T-cell (primary cell): ENCODE data around the gene DDR2. TPM values are rescaled to one million over a fixed set of nuclear protein-coding genes. Genes with fewer than 3 reads are reported as not detected.
"Not testable (repeated sequence)": the region's sequence is repeated elsewhere in the genome, so short reads cannot be mapped to it uniquely, and the experiment has no call there.

Experiments used
- ATAC-seq, 4 experiments: fragments of 200-7000 bp in 3 of 4; fragments of 150-1000 bp in 1 of 4; cut with Tn5 transposase; replicated peaks in 1 of 4; 1 replicate in 3 of 4; 2 replicates in 1 of 4; pipeline ENCODE4 v1.10.0; 2021; ENCODE audit warnings: moderate library complexity in 3 of 4, mild to moderate bottlenecking in 2 of 4, moderate number of reproducible peaks in 1 of 4
- CTCF ChIA-PET, 2 donors: fragments of 300-600 bp; sonication (Branson Sonifier 250); formaldehyde crosslinking; loops; one replicate each; lab custom pipeline; 2022; ENCODE audit warnings: antibody characterized with exemption in 2 of 2; lab: Charles Lee
- POLR2A ChIA-PET, 2 donors: fragments of 300-600 bp; sonication (Branson Sonifier 250); formaldehyde crosslinking; loops; one replicate each; lab custom pipeline; 2022; ENCODE audit warnings: antibody characterized with exemption in 2 of 2; lab: Charles Lee
- DNase-seq, 35 experiments: peaks; one replicate each; pipeline versions ENCODE4 v3.0.0 to v3.0.0-alpha.2; 2013 to 2023
- H3K27ac ChIP-seq: one replicate; pipeline ENCODE4 v1.5.1; 2013; ENCODE audit warnings: low read length
- H3K27me3 ChIP-seq, 2 experiments: replicated peaks in 1 of 2; 1 replicate in 1 of 2; 2 replicates in 1 of 2; pipeline versions ENCODE4 v1.6.1 to v1.7.0; 2013; ENCODE audit warnings: low read length in 1 of 2, mixed read lengths in 1 of 2; ENCODE audit not compliant: control insufficient read depth in 2 of 2, insufficient read depth in 2 of 2; ENCODE audit errors: extremely low read depth in 1 of 2
- H3K36me3 ChIP-seq, 2 donors: 1 replicate in 1 of 2; 2 replicates in 1 of 2; pipeline versions ENCODE4 v1.6.1 to v1.7.0; 2013; ENCODE audit warnings: low read length in 1 of 2; ENCODE audit not compliant: control insufficient read depth in 2 of 2, insufficient read depth in 1 of 2; ENCODE audit errors: extremely low read depth in 1 of 2
- H3K4me1 ChIP-seq, 2 experiments: 1 replicate in 1 of 2; 2 replicates in 1 of 2; pipeline versions ENCODE4 v1.6.1 to v1.7.0; 2013; ENCODE audit warnings: low read length in 2 of 2, mixed read lengths in 1 of 2; ENCODE audit not compliant: insufficient read depth in 2 of 2, control insufficient read depth in 1 of 2; ENCODE audit errors: extremely low read depth in 1 of 2
- H3K4me3 ChIP-seq, 2 donors: 1 replicate in 1 of 2; 2 replicates in 1 of 2; pipeline versions ENCODE4 v1.5.1 to v1.7.0; 2013; ENCODE audit warnings: mild to moderate bottlenecking in 2 of 2, low read length in 1 of 2, moderate library complexity in 1 of 2; ENCODE audit not compliant: control insufficient read depth in 1 of 2; ENCODE audit errors: extremely low read depth in 1 of 2
- H3K9me3 ChIP-seq: 2 replicates; pipeline ENCODE4 v1.7.0; 2013
- H3K27ac Mint-ChIP-seq, 2 donors: one replicate each; pipeline ENCODE4 v1.8.0; 2020 to 2021; ENCODE audit warnings: mild to moderate bottlenecking in 2 of 2, mixed read lengths in 2 of 2
- H3K27me3 Mint-ChIP-seq, 2 donors: one replicate each; pipeline ENCODE4 v1.8.0; 2021 to 2022; ENCODE audit warnings: mixed read lengths in 2 of 2
- H3K36me3 Mint-ChIP-seq: one replicate; pipeline ENCODE4 v1.8.0; 2021; ENCODE audit warnings: mixed read lengths
- H3K4me1 Mint-ChIP-seq, 3 donors: one replicate each; pipeline ENCODE4 v1.8.0; 2020 to 2022; ENCODE audit warnings: mixed read lengths in 3 of 3, mild to moderate bottlenecking in 1 of 3
- H3K4me3 Mint-ChIP-seq, 3 donors: one replicate each; pipeline ENCODE4 v1.8.0; 2020 to 2022; ENCODE audit warnings: mild to moderate bottlenecking in 3 of 3, mixed read lengths in 3 of 3, moderate library complexity in 3 of 3
- H3K9me3 Mint-ChIP-seq, 3 donors: one replicate each; pipeline ENCODE4 v1.8.0; 2020 to 2022; ENCODE audit warnings: mixed read lengths in 3 of 3
- WGBS: methylation state at CpG from one replicate; pipeline ENCODE4 v1.1.5; 2013; ENCODE audit warnings: missing lambda C conversion rate; ENCODE audit not compliant: insufficient coverage; 5-methylcytosine and 5-hydroxymethylcytosine counted together
- total RNA-seq, 35 experiments: library from RNA in 6 of 35; stranded (reverse) in 6 of 35; fragments of 120-200 nt in 1 of 35; gene quantifications; one replicate each; pipeline versions ENCODE4 v1.2.1 to v1.2.4 and lab custom pipeline; 2013 to 2026

DDR2 gene
- total RNA-seq, 5 donors from 2014 or later (not counting 1 experiment from before 2014, with no cell fraction given): 0.28 to 0.67 (median 0.59) TPM

DNA sequence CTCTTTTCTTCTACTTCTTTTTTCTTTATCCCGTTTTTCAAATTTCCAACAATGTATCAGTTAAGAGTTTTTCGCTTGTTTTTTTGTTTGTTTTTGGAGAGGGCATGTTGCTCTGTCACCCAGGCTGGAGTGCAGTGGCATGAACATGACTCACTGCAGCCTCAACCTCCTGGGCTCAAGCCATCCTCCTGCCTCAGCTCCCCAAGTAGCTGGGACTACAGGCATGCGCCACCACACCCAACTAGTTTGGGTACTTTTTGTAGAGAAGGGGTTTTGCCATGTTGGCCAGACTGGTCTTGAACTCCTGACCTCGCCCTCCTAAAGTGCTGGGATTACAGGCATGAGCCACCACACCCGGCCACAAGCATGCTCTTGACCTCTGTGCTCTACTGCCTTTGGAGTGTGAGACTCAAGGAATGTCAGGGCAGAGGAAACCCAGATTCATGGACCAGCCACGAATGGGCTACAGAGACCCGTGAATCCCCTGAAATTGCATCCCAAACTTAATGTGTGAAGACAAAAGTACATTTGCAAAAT, 93.1 kb downstream of the DDR2 start:
- 66% methylated on average over 2 of the region's 7 CpGs for WGBS
- Mint-ChIP-seq H3K36me3 (no peaks in the 10 kb centered on the region), H3K4me3 (no peak overlapping the region), H3K27me3 (peaks cover 0 to 2% of the 10 kb centered on the region in 2 donors), H3K9me3 (no peaks in the 10 kb centered on the region), H3K4me1 (no peaks in the 10 kb centered on the region), H3K27ac (no peak overlapping the region)
- Histone ChIP-seq H3K36me3 (no peaks in the 10 kb centered on the region), H3K27ac (no peak overlapping the region), H3K4me1 (no peaks in the 10 kb centered on the region), H3K9me3 (no peaks in the 10 kb centered on the region), H3K27me3 (no peaks in the 10 kb centered on the region), H3K4me3 (no peak overlapping the region)
- CTCF ChIA-PET: no interaction called here
- ATAC-seq (no peak), DNase-seq (no peak)
- POLR2A ChIA-PET: no interaction called here

DNA sequence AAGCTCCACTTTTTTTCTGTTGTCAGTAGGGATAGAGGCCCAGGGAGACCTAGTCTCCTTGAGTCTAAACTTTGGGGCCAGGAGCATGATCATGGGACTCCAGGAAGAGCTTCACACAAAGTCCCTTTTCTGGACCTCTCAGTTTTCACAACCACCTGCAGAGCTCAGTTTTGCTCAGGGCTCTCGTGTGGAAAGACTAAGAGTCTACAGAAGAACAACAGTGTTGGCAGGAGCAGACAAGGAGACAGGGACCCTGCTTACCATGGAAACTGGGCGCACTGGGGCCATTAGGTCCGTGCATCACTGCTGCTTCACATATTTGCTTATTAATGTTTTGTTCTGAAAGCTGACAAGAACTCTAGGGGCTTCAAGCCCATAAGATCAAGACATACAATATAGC, 94.3 kb downstream of the DDR2 start:
- Mint-ChIP-seq H3K9me3 (no peaks in the 10 kb centered on the region), H3K4me3 (no peak overlapping the region), H3K27me3 (peaks cover 0 to 4% of the 10 kb centered on the region in 2 donors), H3K4me1 (no peaks in the 10 kb centered on the region), H3K27ac (no peak overlapping the region), H3K36me3 (no peaks in the 10 kb centered on the region)
- Histone ChIP-seq H3K27me3 (no peaks in the 10 kb centered on the region), H3K4me1 (no peaks in the 10 kb centered on the region), H3K4me3 (no peak overlapping the region), H3K27ac (no peak overlapping the region), H3K9me3 (no peaks in the 10 kb centered on the region), H3K36me3 (no peaks in the 10 kb centered on the region)
- 90% methylated on average over 2 of the region's 3 CpGs for WGBS
- no peak for ATAC-seq
- ChIA-PET CTCF (no interaction called here), POLR2A (no interaction called here)
- DNase-seq: no peak

DNA sequence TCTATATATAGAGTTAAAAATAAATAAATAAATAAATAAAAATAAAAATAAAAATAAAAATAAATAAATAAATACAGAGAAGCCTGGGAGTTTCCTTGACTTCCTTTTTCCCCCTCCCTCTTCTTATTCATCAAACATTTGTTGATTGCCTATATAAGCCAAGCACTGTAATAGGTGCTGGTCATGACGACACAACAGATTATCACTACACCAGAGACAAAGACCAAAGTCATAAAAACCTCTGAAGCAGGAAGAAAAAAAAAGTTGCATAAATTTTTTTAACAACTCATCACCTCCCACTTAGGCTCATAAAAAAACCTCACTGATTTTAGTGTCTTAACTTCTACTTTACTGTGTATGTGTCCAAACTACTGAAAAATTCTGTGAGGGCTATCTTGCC, 95.2 kb downstream of the DDR2 start:
- H3K9me3 ChIP-seq, DNase-seq, CTCF ChIA-PET, H3K4me1 ChIP-seq, H3K27ac Mint-ChIP-seq, H3K27me3 Mint-ChIP-seq, H3K4me3 ChIP-seq, H3K27ac ChIP-seq, ATAC-seq, H3K4me3 Mint-ChIP-seq, H3K9me3 Mint-ChIP-seq, H3K36me3 Mint-ChIP-seq, H3K36me3 ChIP-seq, H3K4me1 Mint-ChIP-seq, H3K27me3 ChIP-seq: not testable (repeated sequence)
- POLR2A ChIA-PET: interaction anchor here in 1 of 2 donors (0.5 kb wide), 1 partner anchor 484 kb away, joined by 3 read pairs; no protein-coding TSS in a partner anchor
- no CpG with 5 or more reads among the region's 1 CpG for WGBS

DNA sequence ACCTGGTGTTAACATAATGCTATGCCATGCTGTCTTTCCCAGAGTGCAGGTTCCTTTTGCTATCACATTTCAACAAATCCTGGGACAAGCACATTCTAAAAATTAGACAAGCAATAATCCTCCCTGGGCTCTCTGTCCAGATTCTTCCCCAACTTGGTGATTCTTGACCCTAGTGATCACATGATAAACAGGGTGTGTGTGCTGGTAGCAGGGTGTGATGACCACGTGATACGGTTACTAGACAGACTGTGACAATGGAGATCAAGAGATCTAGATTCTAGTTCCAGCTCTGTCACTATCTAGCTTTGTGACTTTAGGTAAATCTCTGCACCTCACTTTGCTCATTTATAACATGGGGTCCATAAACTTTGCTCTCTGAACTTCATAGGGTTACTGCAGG, 96.3 kb downstream of the DDR2 start:
- Mint-ChIP-seq H3K4me3 (no peak overlapping the region), H3K9me3 (no peaks in the 10 kb centered on the region), H3K4me1 (no peaks in the 10 kb centered on the region), H3K27me3 (peaks cover 0 to 4% of the 10 kb centered on the region in 2 donors), H3K27ac (no peak overlapping the region), H3K36me3 (no peaks in the 10 kb centered on the region)
- no peak overlapping the region for H3K27ac ChIP-seq
- WGBS: 92% methylated on average over 2 of the region's 2 CpGs
- H3K9me3 ChIP-seq: no peaks in the 10 kb centered on the region
- POLR2A ChIA-PET: no interaction called here
- no peaks in the 10 kb centered on the region for H3K36me3 ChIP-seq
- H3K27me3 ChIP-seq: no peaks in the 10 kb centered on the region
- ATAC-seq (no peak), DNase-seq (no peak)
- no peak overlapping the region for H3K4me3 ChIP-seq
- CTCF ChIA-PET: no interaction called here
- no peaks in the 10 kb centered on the region for H3K4me1 ChIP-seq

DNA sequence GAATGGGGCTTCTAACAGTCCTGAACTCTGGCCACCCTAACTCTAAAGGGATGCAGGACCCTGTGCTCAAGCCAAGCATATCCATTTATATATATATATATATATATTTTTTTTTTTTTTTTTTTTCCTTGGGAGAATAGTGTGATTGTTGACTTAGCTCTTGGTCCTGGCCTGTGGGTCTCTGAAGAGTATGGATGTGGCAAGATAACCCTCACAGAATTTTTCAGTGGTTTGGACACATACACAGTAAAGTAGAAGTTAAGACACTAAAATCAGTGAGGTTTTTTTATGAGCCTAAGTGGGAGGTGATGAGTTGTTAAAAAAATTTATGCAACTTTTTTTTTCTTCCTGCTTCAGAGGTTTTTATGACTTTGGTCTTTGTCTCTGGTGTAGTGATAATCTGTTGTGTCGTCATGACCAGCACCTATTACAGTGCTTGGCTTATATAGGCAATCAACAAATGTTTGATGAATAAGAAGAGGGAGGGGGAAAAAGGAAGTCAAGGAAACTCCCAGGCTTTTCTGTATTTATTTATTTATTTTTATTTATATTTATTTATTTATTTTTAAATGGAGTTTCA, 97.0 kb downstream of the DDR2 start:
- ATAC-seq, H3K27me3 Mint-ChIP-seq, H3K4me1 Mint-ChIP-seq, H3K9me3 ChIP-seq, H3K27ac Mint-ChIP-seq, CTCF ChIA-PET, H3K36me3 ChIP-seq, H3K4me1 ChIP-seq, H3K27ac ChIP-seq, H3K4me3 Mint-ChIP-seq, POLR2A ChIA-PET, DNase-seq, H3K4me3 ChIP-seq, H3K36me3 Mint-ChIP-seq, H3K27me3 ChIP-seq, H3K9me3 Mint-ChIP-seq: not testable (repeated sequence)
- WGBS: no CpG with 5 or more reads among the region's 1 CpG

DNA sequence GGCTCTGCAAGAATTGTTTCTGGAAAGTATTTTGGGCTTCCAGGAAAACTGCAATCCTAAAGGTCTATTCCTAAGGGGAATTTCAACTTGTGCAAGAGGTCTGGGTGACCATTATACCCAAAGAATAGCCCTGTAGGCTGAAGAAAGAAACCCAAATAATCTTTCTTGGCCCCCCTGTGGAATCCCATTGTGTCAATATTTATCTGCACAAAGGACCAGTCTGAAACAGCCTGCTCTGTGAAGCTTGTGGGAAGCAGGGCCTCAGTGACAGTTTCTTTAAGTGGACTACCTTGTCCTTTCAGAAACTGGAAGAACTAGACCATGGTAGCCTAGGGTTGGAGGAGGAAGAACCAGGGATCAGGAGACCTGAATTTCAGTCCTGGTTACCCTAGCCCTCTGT, 99.8 kb downstream of the DDR2 start:
- CTCF ChIA-PET: no interaction called here
- H3K27ac Mint-ChIP-seq: no peak overlapping the region
- H3K9me3 Mint-ChIP-seq: no peaks in the 10 kb centered on the region
- no peak overlapping the region for H3K4me3 ChIP-seq
- POLR2A ChIA-PET: no interaction called here
- peaks cover 4 to 14% of the 10 kb centered on the region in 2 donors for H3K27me3 Mint-ChIP-seq
- H3K27ac ChIP-seq: no peak overlapping the region
- H3K36me3 ChIP-seq: no peaks in the 10 kb centered on the region
- no peaks in the 10 kb centered on the region for H3K36me3 Mint-ChIP-seq
- ATAC-seq (no peak), DNase-seq (no peak)
- H3K9me3 ChIP-seq: no peaks in the 10 kb centered on the region
- H3K4me1 ChIP-seq: no peaks in the 10 kb centered on the region
- H3K27me3 ChIP-seq: no peaks in the 10 kb centered on the region
- no peak overlapping the region for H3K4me3 Mint-ChIP-seq
- H3K4me1 Mint-ChIP-seq: no peaks in the 10 kb centered on the region
